COLO668 (cell line): Measurements from ENCODE around the gene PIEZO1.

Source experiments
- DNase-seq: peaks from one replicate; lab custom pipeline; 2025; ENCODE audit not compliant: unreplicated experiment; lab: John Stamatoyannopoulos, UW

PIEZO1 gene

DNA sequence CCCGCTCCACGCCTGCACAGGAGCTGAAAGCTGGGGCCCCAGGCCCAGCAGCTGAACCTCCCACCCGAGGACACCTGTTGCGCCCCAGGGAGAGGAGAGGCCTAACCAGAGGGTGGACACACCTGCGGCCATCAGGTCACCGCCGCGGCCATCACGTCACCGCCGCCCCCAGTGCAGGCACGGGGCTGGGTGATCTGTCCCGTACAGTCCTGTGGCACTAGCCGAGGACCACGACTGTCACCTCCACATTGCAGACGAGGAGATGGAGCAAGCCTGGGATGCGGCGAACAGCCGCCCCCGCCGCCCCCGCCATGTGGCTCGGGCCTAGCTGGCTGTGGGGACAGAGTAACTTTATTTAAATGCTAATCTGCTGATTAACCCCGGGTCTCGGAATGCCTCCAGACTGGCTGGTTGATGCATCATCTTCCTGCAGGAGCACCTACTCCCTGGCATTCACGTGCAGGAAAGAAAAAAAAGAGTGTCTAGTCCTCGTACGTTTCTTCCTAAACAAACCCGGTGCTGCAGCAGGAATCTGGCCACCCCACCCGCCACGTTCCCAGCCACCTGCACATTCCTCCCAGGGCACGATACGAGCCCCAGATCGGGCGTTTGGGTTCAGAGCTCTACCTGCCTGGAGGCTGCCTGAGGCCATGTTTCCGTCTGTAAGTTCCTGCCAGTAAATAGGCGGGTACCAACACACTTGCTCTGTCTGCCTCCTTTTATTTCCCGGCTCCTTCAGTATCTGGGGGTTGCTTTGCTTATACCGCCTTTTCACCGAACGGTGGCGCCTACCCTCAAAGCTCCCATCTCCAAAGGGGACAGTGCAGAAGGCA, 29.9 kb downstream of the PIEZO1 start:
- no peak for DNase-seq

DNA sequence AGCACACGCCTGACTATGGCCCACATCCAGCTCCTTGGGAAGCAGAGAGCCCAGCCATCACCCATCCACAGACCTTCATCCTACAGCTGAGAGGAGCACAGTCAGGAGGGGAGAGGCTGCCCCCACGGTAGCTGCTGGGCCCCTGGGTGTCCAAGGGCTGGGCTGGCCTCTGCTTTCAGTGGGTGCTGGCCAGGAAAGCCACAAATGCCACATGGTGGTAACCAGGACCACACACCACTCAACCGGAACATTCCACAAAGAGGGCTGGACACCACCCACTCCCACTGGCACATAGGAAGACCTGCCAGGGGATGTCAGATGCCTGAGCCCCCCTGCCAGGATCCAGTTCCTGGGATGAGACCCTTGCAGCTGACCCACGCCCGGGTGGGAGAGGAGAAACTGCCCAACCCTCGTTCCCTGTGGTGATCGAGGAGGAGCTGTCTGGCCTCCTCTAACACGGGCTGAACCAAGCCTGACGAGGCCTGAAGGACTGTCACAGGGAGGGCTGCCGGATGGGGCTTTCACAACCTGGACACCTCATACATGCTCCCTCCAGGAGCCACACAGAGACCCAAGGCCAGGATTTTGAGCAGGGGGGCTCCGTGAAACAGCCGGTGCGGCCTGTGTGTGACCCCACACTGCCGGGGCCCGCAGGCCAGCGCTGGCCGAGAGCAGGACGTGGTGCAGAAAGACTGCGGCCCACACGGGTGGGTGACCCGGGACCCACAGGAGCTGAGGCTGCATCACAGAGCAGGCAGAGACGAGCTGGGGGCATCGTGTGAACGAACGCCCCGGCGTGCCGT, 30.7 kb downstream of the PIEZO1 start:
- DNase-seq = no peak

DNA sequence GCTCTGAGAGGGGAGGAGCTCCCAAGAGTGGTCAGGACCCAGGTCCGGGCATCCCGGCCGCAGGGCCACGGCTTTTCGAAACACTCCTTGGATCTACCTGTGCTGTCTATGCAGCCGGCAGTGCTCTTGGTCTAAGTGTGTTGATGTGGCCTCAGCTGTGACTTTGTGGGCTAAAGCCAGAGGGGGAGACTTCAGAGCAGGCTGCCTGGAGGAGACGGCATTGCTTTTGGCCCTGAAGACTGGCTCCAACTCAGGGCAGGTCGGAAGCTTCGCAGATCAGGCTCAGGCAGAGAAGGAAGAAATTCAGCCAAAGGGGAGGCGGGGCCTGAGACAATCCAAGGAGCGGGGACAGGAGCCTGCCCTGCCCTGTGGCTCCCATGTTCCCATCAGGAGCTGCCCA, 31.4 kb downstream of the PIEZO1 start:
- DNase-seq = no peak

DNA sequence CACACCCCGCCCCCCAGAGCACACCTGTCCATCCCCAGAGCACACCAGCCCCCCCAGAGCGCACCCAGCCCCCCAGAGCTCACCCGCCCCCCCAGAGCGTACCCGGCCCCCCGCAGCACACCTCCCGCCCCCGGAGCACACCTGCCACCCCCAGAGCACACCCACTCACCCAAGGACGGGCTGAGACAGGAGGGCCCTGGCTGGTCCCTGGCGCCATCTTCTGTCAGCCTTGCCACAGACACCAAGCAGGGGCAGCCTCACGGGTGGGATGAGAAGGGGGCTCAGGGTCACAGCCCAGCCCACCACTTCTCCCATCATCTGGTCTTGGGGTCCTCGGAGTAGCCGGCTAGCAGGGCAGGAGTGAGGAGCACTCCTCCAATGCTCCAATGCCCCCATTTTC, 31.8 kb downstream of the PIEZO1 start:
- no peak for DNase-seq

DNA sequence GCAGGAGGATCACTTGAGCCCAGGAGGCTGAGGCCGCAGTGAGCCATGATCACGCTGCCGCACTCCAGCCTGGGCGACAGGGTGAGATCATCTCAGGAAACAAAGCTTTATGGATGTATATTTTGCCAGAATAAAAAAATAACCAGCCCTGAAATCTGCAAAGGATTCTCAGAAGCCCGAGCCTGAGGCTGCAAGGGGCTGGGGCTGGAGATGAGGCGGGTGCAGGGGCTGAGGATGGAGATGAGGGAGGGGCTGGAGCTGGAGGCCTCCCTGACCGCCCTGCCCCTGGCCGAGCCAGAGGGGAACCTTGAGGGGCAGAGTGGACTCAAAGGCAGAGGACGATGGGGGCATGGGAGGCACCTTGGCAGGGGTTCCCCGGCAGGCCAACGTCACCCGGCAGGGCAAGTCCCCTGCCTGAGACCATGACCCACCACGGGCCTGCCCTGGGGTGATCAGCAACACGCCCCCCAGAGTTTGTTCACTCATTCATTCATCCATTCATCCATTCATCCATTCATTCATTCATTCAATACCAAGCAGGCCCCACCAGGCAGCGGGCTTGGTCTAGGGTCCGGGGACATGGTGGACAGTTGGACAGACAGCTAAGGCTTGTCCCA, 32.5 kb downstream of the PIEZO1 start:
- no peak for DNase-seq

DNA sequence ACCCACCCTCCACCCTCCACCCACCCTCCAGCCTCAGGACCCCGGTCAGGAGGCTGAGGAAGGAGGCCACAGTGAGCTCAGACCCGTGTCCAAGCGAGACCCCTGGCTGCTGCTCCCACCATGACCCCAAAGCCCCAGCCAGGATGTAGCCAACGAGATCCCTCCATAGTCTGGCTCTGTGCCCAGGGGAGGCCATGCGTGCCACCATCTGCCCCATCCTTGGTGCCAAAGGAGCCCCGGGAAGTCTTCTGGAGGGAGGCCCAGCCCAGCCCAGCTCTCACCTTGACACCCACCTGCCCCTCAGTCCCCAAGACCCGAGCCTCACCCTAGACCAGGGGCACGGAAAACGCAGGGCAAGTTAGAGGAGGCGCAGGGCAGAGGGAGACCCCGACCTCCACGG, 34.2 kb downstream of the PIEZO1 start:
- DNase-seq = no peak

DNA sequence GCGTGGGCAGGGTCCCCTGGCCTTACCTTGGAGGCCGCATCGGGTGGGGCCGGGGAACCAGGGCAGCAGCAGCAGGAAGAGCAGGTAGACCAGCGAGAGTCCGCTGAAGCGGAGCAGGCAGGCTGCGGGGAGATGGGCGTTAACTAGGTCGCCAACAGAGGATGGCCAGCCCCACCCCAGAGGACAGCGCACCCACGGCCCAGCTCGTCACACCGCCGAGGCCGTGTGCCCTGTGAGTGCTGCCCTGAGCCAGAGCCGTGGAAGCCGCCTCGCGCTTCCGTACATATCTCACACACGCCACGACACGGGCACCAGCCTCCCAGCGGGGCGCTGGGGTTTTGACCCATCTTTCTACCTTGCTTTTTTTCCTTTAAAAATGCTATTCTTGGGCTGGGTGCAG, 35.7 kb downstream of the PIEZO1 start:
- no peak for DNase-seq

DNA sequence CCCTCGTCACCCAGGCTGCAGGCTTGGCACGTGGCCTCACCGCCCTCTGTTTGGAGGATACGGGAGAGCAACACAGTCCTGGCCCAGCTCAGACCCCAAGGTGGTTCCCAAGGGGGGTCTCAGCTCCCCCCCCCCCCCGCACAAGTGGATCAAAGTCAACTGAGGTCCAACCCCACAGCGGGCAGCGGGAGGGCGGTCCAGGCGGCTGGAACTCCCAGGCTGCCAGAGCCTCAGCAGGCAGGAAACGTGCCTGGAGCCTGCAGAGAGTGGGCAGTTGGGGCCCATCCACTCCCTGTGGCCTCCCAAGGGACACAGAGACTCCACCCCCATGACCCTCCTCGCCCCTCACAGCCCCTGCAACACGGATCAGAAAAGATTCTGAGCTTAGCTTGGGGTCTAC, 36.7 kb downstream of the PIEZO1 start:
- DNase-seq = no peak

DNA sequence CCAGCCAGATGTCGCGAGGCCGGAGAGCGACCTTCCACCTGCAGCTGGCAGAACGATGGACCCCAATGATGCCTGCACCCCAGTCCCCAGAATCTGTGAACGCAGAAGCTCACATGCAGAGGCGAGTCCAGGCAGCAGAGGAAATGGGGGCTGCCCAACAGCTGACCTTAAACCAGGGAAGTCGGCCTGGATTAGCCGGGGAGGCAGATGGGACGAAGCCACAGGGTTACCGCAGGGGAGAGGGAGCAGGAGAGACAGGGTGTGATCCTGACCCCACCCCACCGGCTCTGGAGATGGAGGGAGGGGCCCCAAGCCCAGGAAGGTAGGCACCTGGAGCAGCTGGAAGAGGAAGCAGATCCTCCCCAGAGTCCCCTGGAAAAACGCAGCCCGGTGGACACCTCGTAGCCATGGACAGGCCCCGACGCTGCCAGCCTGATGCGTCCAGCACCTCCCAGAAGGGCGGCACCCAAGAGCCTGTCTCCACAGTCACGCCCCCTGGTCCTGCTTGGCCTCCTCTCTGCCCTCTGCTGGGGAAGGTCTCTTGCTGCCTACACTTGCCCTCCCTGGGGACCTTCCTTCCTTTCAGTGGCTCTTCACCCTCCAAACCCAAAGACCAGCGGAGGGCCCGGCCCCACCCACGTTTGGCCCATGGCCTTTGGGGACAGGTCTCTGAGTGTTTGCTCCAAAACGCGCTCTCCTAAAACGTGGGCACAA, 37.3 kb downstream of the PIEZO1 start:
- DNase-seq = peak; percentile 74

DNA sequence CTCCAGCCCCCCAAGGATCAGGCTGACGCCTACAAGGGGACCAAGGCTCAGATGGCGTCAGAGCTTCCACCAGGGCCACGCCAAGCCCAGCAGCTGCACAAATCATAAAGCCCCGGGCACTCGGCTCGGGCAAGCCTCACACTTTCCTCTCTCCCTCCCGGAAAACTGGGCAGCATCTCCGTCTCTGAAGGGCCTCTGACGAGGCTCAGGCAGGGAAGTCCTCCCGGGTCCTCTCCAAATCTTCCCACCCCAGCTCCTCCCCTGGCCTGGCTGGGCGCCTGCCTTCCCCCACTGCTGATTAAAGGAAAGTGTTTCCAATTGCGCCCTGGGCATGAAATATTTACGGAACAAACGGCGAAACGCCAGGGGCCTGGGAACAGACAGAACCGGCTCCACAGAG, 38.5 kb downstream of the PIEZO1 start:
- DNase-seq = peak; percentile 13

DNA sequence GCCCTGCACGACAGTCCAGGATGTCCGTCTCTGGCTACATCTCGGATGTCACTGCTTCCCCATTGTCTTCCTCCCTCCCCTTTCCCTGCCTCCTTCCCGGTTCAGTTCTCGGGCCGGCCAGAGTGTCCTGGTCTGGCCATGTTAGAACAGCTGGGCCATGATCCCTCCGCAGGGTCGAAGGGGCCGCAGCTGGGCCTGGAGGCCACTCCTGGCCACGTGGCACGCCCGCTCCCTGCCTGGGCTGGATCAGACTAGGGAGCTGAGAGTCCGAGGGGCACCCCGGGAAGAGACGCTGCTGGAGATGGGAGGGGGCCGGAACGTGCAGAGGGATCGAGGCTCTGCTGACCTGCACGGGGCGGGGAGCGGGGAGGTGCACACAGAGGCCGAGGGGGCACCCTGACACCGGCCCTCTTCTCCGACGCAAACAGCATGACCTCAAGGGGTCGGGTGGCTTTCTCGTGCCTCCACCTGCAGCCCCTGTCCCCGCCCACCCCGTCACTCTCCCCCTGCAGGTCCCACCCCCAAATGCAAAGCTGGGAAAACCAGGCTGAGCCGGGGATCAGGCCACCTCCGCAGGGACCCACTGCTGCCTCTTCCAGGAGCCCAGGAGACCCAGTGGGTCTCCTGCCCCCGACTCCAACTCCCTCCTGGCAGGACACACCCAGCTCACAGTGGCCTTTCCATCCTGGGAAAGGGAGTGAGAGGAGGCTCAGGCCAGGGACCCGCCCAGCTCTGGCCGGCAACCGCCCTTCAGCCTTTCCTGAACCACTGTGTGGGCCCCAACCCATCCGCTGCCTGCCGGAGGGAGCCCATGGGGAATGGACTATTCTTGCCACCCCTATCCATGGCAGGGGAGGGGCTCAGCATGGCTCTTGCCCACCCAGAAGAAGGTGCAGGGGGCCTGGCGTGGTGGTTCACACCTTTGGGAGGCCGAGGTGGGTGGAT, 40.2 kb downstream of the PIEZO1 start:
- no peak for DNase-seq

DNA sequence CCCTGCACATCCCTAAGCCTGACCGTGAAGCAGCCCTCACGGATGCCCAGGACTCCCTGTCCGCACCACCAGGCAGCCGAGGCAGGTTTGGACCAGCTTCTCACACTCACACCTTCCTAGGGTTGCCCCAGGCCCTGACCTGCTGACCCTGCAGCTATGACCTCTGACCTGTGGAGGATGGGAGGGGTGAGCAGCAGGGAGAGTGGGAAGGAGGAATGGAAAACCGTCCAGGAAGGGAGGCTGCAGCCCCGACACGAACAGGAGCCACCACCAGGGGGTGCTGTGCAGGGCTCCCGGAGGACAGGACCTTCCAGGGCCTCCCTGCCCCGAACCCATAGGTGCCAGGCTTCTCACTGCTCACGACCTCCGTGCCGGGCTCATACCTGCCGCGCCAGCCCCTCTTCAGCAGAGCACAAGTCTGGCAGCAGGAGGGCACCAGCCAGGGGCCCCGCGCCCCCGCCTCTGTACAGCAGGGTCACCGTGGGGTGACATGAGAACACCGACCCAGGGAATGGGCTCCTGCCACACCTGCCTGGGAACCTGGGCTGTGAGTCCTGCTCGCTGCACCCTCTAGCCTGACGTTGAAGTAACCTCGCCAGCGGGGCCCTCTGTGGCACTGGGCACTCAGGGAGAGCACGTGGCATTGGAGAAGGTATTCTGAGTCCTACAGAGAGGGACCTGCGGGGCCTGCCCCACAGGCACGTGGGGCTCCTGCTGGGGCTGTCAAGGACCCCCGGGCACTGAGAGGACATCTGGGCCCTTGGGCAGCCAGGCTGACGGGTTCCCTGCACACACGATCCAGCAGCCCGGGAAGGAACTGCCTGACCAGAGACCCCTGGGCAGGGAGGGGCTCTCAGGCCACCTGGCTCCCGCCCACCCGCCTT, 41.1 kb downstream of the PIEZO1 start:
- peak; percentile 86 for DNase-seq

DNA sequence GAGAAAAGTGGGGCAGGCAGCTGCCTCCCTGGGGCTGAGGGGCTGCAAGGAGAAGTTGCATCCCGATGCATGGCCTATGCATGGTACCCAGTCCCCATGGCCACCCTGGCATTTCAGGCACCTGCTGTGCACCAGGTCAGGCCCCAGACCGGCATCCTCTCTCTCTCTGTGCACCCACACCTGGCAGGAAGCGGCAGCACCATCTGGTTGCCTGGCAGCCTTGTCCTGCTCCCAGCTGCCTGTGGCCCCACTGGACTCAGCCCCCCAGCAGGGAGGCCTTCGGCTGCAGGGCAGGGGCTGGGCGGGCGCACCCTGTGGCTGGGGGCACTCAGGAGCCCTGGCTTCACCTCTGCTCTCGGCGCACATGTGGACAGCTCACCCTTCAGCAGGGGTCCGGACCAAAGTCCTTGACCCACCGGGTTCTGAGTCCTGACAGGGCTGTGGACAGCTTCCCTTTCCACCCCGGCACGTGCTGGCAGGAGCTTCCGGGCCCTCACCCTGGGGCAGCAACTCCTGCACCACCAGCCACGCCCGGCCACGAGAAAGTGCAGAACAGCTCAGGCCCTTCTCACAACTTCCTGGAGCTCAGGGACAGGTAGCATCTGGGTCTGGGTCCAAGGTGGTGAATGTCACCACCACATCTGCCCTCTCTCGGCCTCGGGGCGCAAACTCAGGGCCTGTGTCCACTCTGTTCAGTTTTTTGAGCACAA, 42.0 kb downstream of the PIEZO1 start:
- peak; percentile 77 for DNase-seq

DNA sequence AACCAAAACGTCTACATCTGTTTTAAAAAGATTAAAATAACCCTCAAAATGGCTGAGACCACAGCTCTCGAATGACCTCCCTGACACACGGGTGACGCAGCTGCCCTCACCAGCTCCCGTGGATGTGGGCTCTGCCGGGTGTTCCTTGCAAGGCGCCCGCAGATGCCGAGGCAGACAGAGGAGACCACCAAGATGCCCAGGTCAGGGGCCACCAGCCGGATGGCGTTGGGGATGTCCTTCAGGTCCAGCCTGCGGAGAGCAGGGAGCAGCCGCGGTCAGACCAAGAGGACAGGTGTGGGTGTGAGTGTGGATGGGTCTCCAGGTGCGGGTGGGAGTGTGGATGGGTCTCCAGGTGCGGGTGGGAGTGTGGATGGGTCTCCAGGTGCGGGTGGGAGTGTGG, 43.7 kb downstream of the PIEZO1 start:
- DNase-seq = no peak

DNA sequence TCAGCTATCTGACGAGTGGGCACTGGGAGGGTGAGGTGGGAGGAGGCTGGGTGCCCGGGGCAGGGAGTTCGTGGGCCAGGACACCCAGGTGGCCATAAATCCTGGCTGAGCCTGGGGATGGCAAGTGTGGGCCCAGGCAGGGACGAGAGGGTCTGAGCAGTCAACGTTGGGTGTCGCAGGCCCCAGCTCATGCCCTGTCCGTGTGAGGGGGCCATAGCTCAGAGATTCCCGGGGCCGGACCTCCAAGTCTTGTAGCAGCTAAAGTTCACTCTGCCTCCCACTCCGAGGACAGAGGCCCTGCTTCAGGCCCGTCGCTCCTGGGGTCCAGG, 44.3 kb downstream of the PIEZO1 start:
- DNase-seq = no peak

DNA sequence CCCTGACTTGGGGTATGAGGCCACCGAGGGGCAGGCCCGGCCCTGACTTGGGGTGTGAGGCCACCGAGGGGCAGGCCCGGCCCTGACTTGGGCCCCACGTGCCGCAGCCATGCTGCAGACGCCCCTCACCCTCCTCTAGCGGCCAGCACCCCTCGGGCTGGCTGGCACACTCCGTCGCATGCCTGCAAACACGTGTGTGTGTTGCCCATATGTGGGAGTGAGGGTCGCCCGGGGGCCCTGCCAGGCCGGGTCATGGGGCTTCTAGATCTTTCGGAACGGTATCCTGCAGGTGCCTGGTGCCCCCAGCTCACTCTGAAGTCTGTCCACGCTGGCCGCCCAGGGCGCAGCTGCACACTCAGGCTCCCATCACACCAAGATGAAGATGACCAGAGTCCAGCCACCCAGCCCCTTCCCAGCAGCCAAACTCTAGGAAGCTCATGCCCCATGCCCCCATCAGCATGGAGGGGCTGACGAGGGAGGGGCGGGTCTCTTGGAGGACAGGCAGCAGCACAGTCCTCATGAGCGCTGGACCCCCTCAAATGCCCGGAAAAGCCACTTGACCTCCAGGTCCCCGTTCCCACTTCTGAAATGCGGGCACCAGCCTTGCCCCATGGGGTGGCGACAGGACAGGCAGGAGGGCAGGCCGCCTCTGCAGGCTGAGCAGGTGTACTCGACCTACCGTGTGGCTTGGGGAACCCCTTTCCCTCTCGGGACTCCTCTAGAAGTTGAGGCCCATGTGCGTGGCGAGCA, 44.9 kb downstream of the PIEZO1 start:
- DNase-seq = no peak

DNA sequence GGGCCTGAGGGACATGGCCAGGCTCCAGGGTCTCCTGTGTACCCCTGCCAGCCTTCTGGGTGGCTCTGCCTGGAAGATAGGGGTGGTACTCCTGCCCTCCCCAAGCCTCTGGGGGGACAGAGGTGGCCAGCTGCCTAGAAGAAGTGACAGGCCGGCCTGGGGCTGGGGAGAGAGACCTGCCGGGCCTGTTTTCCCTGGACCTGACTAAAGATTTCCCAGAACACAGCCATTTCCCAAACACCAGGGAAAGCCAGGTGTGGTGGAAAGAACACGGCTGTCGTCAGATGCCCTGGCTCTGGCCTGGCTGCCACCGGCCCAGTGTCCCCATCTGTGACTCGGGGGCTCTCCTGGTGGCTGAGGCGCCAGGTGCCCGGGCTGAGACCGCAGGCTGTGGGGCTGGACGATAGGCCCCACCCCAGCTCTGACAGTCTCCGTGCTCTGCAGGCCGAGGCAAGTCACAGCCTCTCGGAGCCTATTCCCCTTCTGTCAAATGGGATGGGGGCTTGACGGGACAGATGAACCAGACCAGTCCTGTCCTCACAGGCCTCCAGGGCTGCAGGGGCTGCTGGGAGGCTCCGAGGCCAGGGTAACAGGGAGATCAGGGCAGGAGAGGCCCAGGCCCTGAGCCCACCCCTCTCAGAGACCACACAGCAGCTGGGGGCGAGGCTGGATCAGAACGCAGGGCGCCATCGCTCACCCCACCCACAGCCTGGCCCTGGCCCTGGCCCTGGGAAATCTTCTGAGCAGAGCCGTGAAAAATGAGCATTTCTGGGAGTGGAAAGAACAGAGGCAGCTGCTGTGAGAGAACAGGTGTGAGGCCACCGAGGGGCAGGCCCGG, 45.7 kb downstream of the PIEZO1 start:
- no peak for DNase-seq
